ENCODE measurements around the gene DYNLRB2.

Gene DYNLRB2

GRCh38 chr16:80517846-80518245, 22.9 kb upstream of the DYNLRB2 start:
- Histone ChIP-seq H3K36me3 (ENCODE audit: insufficient read depth, low read length) (no peaks in the 10 kb centered on the region), H3K27ac (ENCODE audit: low read length) (no peak overlapping the region), H3K9ac (ENCODE audit: low read depth, low read length) (no peak overlapping the region), H3K79me2 (ENCODE audit: insufficient read depth, low read length) (no peaks in the 10 kb centered on the region), H2AFZ (ENCODE audit: low read depth, low read length) (no peak overlapping the region), H4K20me1 (ENCODE audit: insufficient read depth, low read length) (no peaks in the 10 kb centered on the region), H3K4me3 (ENCODE audit: low read depth in 1 of 2, low read length in 2 of 2) (no peak overlapping the region), H3K9me3 (ENCODE audit: insufficient read depth, low read length, severe bottlenecking) (no peaks in the 10 kb centered on the region), H3K4me2 (ENCODE audit: insufficient read depth, low read length) (no peak overlapping the region), H3K4me1 (ENCODE audit: insufficient read depth, low read length) (no peaks in the 10 kb centered on the region), H3K27me3 (ENCODE audit: insufficient read depth, low read length, poor library complexity) (peaks cover 8% of the 10 kb centered on the region)
- ATAC-seq (ENCODE audit: insufficient read depth, low read depth) = no peak
- no peak for DNase-seq
- TF ChIP-seq EZH2 (IDR thresholded peaks at IDR 0.05; ENCODE audit: borderline replicate concordance, low read depth, low read length, severe bottlenecking) (no peak), CTCF (IDR thresholded peaks at IDR 0.05; ENCODE audit: borderline replicate concordance, extremely low read depth, low read length, poor library complexity, severe bottlenecking) (no peak)

- Histone ChIP-seq H3K4me1 (ENCODE audit: insufficient read depth, low read length) (no peaks in the 10 kb centered on the region), H4K20me1 (ENCODE audit: insufficient read depth, low read length) (no peaks in the 10 kb centered on the region), H3K4me2 (ENCODE audit: insufficient read depth, low read length) (no peak overlapping the region), H3K36me3 (ENCODE audit: insufficient read depth, low read length) (no peaks in the 10 kb centered on the region), H3K79me2 (ENCODE audit: insufficient read depth, low read length) (no peaks in the 10 kb centered on the region), H3K9me3 (ENCODE audit: insufficient read depth, low read length, severe bottlenecking) (no peaks in the 10 kb centered on the region), H3K4me3 (ENCODE audit: low read depth in 1 of 2, low read length in 2 of 2) (no peak overlapping the region), H3K27me3 (ENCODE audit: insufficient read depth, low read length, poor library complexity) (peaks cover 8% of the 10 kb centered on the region), H3K9ac (ENCODE audit: low read depth, low read length) (no peak overlapping the region), H3K27ac (ENCODE audit: low read length) (no peak overlapping the region), H2AFZ (ENCODE audit: low read depth, low read length) (no peak overlapping the region)
- DNase-seq (no peak), ATAC-seq (ENCODE audit: insufficient read depth, low read depth) (no peak)
- no peak for TF ChIP-seq EZH2 (IDR thresholded peaks at IDR 0.05; ENCODE audit: borderline replicate concordance, low read depth, low read length, severe bottlenecking)
- TF ChIP-seq CTCF (IDR thresholded peaks at IDR 0.05; ENCODE audit: borderline replicate concordance, extremely low read depth, low read length, poor library complexity, severe bottlenecking) = no peak
Observed at GRCh38 chr16:80518436-80518835, 22.4 kb upstream of the DYNLRB2 start.

GRCh38 chr16:80519189-80519588, 21.6 kb upstream of the DYNLRB2 start:
- DNase-seq = no peak
- no peaks in the 10 kb centered on the region for H3K4me1 ChIP-seq (ENCODE audit: insufficient read depth, low read length)
- no peak overlapping the region for H3K4me2 ChIP-seq (ENCODE audit: insufficient read depth, low read length)
- ATAC-seq (ENCODE audit: insufficient read depth, low read depth) = no peak
- no peaks in the 10 kb centered on the region for H3K79me2 ChIP-seq (ENCODE audit: insufficient read depth, low read length)
- H3K9ac ChIP-seq (ENCODE audit: low read depth, low read length) = no peak overlapping the region
- H3K9me3 ChIP-seq (ENCODE audit: insufficient read depth, low read length, severe bottlenecking) = no peaks in the 10 kb centered on the region
- no peak for TF ChIP-seq CTCF (IDR thresholded peaks at IDR 0.05; ENCODE audit: borderline replicate concordance, extremely low read depth, low read length, poor library complexity, severe bottlenecking)
- H3K27me3 ChIP-seq (ENCODE audit: insufficient read depth, low read length, poor library complexity) = peaks cover 8% of the 10 kb centered on the region
- H4K20me1 ChIP-seq (ENCODE audit: insufficient read depth, low read length) = no peaks in the 10 kb centered on the region
- no peaks in the 10 kb centered on the region for H3K36me3 ChIP-seq (ENCODE audit: insufficient read depth, low read length)
- H2AFZ ChIP-seq (ENCODE audit: low read depth, low read length) = no peak overlapping the region
- no peak overlapping the region for H3K4me3 ChIP-seq (ENCODE audit: low read depth in 1 of 2, low read length in 2 of 2)
- no peak overlapping the region for H3K27ac ChIP-seq (ENCODE audit: low read length)

GRCh38 chr16:80525420-80525819, 15.4 kb upstream of the DYNLRB2 start:
- Histone ChIP-seq H3K27ac (ENCODE audit: low read length) (no peak overlapping the region), H3K36me3 (ENCODE audit: insufficient read depth, low read length) (no peaks in the 10 kb centered on the region)
- TF ChIP-seq EZH2 (IDR thresholded peaks at IDR 0.05; ENCODE audit: borderline replicate concordance, low read depth, low read length, severe bottlenecking) (no peak), CTCF (IDR thresholded peaks at IDR 0.05; ENCODE audit: borderline replicate concordance, extremely low read depth, low read length, poor library complexity, severe bottlenecking) (no peak)

More at GRCh38 chr16:80525420-80525819, 15.4 kb upstream of the DYNLRB2 start:
- Histone ChIP-seq H3K4me2 (ENCODE audit: insufficient read depth, low read length) (no peak overlapping the region), H3K4me1 (ENCODE audit: insufficient read depth, low read length) (no peaks in the 10 kb centered on the region), H3K27me3 (ENCODE audit: insufficient read depth, low read length, poor library complexity) (no peaks in the 10 kb centered on the region), H3K4me3 (ENCODE audit: low read depth in 1 of 2, low read length in 2 of 2) (no peak overlapping the region), H4K20me1 (ENCODE audit: insufficient read depth, low read length) (no peaks in the 10 kb centered on the region), H3K79me2 (ENCODE audit: insufficient read depth, low read length) (no peaks in the 10 kb centered on the region), H3K9me3 (ENCODE audit: insufficient read depth, low read length, severe bottlenecking) (no peaks in the 10 kb centered on the region), H2AFZ (ENCODE audit: low read depth, low read length) (no peak overlapping the region), H3K9ac (ENCODE audit: low read depth, low read length) (no peak overlapping the region)
- ATAC-seq (ENCODE audit: insufficient read depth, low read depth) = no peak
- DNase-seq = no peak

Data from DND-41 (cell line).